Central memory CD4-positive, alpha-beta T cell (primary cell): ENCODE measurements around the gene RHNO1.
"Not testable (repeated sequence)": the region's sequence is repeated elsewhere in the genome, so short reads cannot be mapped to it uniquely, and the experiment has no call there.

Source experiments
- DNase-seq: peaks from one replicate; pipeline ENCODE4 v3.0.0; 2022

The RHNO1 gene

DNA sequence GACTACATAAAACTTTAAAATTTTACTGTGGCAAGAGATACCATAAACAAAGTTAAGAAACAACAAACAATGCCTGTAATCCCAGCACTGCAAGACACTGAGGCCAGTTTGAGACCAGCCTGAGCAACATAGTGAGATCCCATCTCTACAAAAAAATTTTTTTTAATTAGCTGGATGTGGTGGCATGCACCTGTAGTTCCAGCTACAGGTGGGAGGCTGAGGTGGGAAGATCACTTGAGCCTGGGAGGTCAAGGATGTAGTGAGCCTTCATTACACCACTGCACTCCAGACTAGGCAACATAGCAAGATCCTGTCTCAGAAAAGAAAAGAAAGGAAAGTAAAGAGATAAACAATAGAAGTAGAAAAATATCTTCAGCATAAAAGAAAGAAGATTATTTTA, 16.9 kb upstream of the RHNO1 start:
- DNase-seq = no peak

- DNase-seq = no peak
These were observed 14.1 kb upstream of the RHNO1 start for GRCh38 chr12:2862876-2863275.

DNA sequence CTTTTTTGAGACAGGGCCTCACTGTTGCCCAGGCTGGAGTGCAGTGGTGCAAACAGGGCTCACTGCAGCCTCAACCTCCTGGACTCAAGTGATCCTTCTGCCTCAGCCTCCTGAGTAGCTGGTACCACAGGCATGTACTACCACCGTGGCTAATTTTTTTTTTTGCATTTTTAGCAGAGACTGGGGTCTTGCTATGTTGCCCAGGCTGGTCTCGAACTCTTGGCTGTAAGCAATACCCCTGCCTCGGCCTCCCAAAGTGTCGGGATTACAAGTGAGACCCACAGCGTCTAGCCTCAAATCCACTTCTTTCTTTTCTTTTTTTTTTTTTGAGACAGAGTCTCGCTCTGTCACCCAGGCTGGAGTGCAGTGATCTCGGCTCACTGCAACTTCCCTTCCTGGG, 13.6 kb upstream of the RHNO1 start:
- DNase-seq = not testable (repeated sequence)

DNA sequence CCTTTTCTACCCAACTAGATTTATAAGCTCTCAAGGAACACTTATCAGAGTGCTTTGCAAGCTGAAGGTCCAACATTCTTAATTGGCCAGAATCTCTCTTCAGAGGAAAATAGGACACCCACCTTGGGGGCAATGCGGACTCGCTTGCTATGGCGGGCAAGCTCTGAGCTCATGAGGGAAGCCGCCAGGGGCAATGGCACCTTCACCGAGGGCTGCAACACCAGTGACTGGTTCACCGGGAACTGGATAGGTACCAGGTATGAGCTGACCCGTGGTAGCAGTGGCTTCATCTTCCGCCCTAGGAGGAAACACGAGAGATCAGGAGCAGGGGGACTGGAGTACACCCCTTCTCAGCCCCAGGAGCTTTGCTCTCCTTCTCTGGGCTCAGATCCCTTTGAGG, 12.8 kb upstream of the RHNO1 start:
- DNase-seq = no peak

DNA sequence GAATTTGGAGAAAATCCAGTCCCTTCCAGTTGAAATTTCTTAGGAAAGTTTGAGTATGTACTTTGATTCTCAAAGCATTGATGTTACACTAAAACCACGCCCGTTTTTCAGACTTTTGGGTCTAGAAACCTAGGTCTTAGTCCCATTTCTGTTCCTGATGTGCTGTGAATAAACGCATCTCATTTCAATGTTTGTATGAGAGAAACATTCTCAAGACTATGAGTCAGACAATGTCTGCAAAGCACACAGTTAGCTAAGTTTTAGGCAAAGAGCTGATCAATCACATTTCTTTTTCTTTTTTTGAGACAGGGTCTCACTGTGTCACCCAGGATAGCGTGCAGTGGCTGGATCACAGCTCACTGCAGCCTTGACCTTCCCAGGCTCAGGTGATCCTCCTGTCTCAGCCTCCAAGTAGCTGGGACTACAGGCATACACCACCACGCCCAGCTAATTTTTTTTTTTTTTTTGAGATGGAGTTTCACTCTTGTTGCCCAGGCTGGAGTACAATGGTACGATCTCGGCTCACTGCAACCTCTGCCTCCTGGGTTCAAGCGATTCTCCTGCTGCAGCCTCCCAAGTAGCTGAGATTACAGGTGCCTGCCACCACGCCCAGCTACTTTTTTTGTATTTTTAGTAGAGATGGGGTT, 7.9 kb upstream of the RHNO1 start:
- DNase-seq = not testable (repeated sequence)

GRCh38 chr12:2876431-2877046, 484 bp upstream of the RHNO1 start:
- DNase-seq = peak; percentile 12

GRCh38 chr12:2877953-2878732, 1.1 kb downstream of the RHNO1 start:
- DNase-seq = no peak

DNA sequence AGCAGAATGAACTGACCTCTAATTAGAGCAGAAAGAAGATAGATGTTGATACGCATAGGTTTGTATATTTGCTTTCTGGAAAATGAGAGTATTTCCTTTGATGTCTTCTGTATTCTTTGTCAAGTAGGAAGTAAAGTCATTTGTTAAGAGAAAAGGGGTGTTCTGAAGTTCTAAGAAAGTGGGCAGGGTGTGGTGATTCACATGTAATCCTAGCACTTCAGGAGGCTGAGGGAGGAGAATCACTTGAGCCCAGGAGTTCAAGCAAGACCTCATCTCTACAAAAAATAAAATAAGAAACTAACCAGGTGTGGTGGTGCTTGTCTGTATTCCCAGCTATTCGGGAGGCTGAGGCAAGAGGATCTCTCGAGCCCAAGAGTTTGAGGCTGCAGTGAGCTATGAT, 2.8 kb downstream of the RHNO1 start:
- DNase-seq = no peak

GRCh38 chr12:2884810-2885209, 7.8 kb downstream of the RHNO1 start:
- DNase-seq = no peak

GRCh38 chr12:2886768-2887450, 9.9 kb downstream of the RHNO1 start:
- DNase-seq = no peak

DNA sequence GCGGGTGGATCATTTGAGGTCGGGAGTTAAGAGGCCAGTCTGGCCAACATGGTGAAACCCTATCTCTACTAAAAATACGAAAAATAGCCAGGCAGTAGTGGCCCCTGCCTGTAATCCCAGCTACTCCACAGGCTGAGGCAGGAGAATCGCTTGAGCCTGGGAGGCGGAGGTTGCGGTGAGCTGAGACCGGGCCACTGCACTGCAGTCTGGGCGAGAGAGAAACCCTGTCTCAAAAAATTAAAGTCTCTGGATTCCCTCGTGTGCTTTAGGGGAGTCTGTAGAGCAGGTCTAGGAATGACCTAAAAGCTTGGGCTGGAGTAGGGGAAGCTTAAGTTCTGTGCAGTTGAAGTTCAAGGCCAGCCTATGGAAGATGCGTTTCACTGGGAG, 13.0 kb downstream of the RHNO1 start:
- no peak for DNase-seq

- DNase-seq = peak; percentile 98
These were observed 13.6 kb downstream of the RHNO1 start, which contains the start of gene TULP3 for GRCh38 chr12:2890388-2891239. TSS of gene TULP3 (plus strand) at chr12:2890891. CDS start at chr12:2890948, 57 bp downstream.

GRCh38 chr12:2891240-2892053, 14.4 kb downstream of the RHNO1 start:
- no peak for DNase-seq

GRCh38 chr12:2892246-2892645, 15.2 kb downstream of the RHNO1 start:
- DNase-seq = no peak

DNA sequence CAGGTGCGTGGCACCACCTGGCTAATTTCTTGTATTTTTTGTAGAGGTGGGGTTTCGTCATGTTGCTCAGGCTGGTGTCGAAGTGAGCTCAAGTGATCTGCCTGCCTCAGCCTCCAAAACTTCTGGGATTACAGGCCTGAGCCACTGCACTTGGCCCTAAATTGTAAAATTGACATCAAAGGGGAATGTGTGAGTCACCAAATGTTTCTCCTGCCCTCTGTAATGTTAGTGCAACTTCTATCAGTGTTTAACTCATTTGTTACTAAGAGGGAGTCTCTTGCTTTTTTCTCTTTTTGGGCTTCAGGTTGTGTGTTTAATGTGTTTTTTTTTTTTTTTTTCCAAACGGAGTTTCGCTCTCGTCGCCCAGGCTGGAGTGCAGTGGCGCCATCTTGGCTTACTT, 16.0 kb downstream of the RHNO1 start:
- no peak for DNase-seq

DNA sequence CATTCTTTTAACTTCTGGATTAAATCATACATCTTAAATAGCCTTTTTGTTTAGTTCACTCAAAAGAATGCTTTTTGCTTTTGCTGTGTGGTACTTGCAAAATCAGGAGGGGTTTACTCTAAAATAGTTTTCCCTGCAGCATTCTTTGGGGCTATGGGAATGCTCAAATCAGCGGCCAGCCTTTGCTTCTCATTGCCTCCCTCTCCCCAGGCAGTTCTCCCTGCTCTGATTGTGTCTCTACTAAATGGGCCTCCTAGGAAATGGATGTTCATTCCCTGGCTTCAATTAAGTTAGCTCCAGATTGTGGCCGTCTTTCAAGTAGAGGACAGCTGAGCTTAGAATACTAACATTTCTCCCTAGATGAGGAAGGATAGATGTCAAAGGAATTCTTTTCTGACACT, 18.0 kb downstream of the RHNO1 start:
- DNase-seq = no peak

- no peak for DNase-seq
These were observed 18.5 kb downstream of the RHNO1 start for GRCh38 chr12:2895511-2895910.

DNA sequence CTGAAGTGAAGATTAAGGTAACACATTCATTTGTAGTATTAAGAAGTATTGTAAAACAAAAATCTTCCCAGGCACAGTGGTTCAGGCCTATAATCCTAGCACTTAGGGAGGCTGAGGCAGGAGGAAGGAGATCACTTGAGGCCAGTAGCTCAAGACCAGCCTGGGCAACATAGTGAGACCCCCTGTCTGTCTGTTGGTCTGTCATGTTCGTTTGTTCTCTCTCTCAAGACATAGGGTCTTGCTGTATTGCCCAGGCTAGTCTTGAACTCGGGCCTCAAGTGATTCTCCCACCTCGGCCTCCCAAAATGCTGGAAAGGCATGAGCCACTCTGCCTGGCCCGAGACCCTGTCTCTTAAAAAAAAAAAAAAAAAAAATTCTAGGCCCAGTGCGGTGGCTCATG, 20.4 kb downstream of the RHNO1 start:
- DNase-seq = no peak

DNA sequence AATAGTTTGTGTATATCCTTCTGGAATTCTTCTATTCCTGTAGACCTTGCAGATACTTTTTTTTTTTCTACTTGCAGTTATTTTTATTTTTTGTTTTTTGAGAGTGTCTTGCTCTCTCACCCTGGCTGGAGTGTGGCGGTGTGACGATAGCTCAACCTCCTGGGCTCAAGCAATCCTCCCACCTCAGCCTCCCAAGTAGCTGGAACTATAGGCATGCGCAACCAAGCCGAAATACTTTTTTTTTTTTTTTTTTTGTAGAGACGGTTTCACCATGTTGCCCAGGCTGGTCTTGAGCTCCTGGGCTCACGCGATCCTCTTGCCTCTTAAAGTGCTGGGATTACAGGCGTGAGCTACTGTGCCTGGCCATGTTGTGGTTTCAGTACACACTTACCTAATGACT, 23.6 kb downstream of the RHNO1 start:
- DNase-seq = no peak

- no peak for DNase-seq
These were observed 25.4 kb downstream of the RHNO1 start for GRCh38 chr12:2902272-2902880.

DNA sequence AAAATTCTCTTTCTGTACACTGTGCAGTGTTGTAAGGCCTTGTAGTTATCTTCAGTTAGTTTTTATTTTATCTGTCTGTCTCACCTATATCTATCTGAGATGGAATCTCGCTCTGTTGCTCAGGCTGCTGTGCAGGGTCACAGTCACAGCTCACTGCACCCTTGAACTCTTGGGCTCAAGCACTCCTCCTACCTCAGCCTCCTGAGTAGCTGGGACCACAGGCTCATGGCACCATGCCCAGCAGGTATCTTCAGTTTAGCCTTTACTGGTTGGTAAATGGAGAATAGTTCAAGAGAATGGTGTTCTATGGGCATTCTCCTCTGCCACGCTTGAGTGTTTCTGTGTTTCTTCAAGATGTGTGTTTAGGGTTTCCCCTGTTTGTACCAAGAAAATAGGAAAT, 27.2 kb downstream of the RHNO1 start:
- no peak for DNase-seq
